DOHH2 (cell line): ENCODE results near the gene NXF1.

Experiments
- H3F3A ChIP-seq: fragments of 200-600 bp; sonication (generic), shearing (Covaris generic); 2 replicates; pipeline ENCODE4 v1.6.0; 2016; ENCODE audit warnings: antibody characterized with exemption, mild to moderate bottlenecking; ENCODE audit not compliant: control insufficient read depth, insufficient read depth
- H3K27ac ChIP-seq: fragments of 200-600 bp; sonication (generic); 2 replicates; pipeline ENCODE4 v1.5.1; 2014; ENCODE audit warnings: low read depth, mild to moderate bottlenecking, low read length, moderate library complexity
- H3K27me3 ChIP-seq: fragments of 200-600 bp; sonication (generic); 2 replicates; pipeline ENCODE4 v1.6.1; 2014; ENCODE audit warnings: mild to moderate bottlenecking, low read length, mixed read lengths; ENCODE audit not compliant: control insufficient read depth
- H3K36me3 ChIP-seq: fragments of 200-600 bp; sonication (generic); 2 replicates; pipeline ENCODE4 v1.6.1; 2014; ENCODE audit warnings: mild to moderate bottlenecking, low read length, moderate library complexity, mixed read lengths; ENCODE audit not compliant: control insufficient read depth
- H3K4me1 ChIP-seq: fragments of 200-600 bp; sonication (generic); 2 replicates; pipeline ENCODE4 v1.6.1; 2014; ENCODE audit warnings: mild to moderate bottlenecking, low read length, mixed read lengths; ENCODE audit not compliant: control insufficient read depth
- H3K4me2 ChIP-seq: fragments of 200-600 bp; sonication (generic); 2 replicates; pipeline ENCODE4 v1.6.0; 2014; ENCODE audit warnings: mild to moderate bottlenecking, low read length, moderate library complexity
- H3K4me3 ChIP-seq: fragments of 200-600 bp; sonication (generic); 2 replicates; pipeline ENCODE4 v1.5.1; 2014; ENCODE audit warnings: mild to moderate bottlenecking, low read length, mixed read lengths
- H3K79me2 ChIP-seq: fragments of 200-600 bp; sonication (generic); 2 replicates; pipeline ENCODE4 v1.6.1; 2014; ENCODE audit warnings: mild to moderate bottlenecking, low read length, mixed read lengths; ENCODE audit not compliant: control insufficient read depth
- H3K9me2 ChIP-seq: fragments of 200-600 bp; sonication (generic); replicated peaks from 2 replicates; pipeline ENCODE4 v1.6.1; 2014; ENCODE audit warnings: mild to moderate bottlenecking, low read length, mixed read lengths; ENCODE audit not compliant: control insufficient read depth
- H3K9me3 ChIP-seq: fragments of 200-600 bp; sonication (generic); 2 replicates; pipeline ENCODE4 v1.6.1; 2014; ENCODE audit warnings: antibody characterized with exemption, low read length, mixed read lengths; ENCODE audit not compliant: control insufficient read depth, insufficient read depth
- H4K20me1 ChIP-seq: fragments of 200-600 bp; sonication (generic); 2 replicates; pipeline ENCODE4 v1.6.0; 2014; ENCODE audit warnings: low read depth, mild to moderate bottlenecking, antibody characterized with exemption, low read length, moderate library complexity; ENCODE audit not compliant: control insufficient read depth, insufficient read depth
- EZH2phosphoT487 ChIP-seq: fragments of 200-600 bp; sonication (generic); IDR thresholded peaks from 2 replicates; pipeline ENCODE4 v1.6.1; 2017; ENCODE audit warnings: borderline replicate concordance, mild to moderate bottlenecking, antibody characterized with exemption, low read length, moderate library complexity, mixed read lengths
- TF ChIP-seq, protein P1 (sequence below): fragments of 200-600 bp; sonication (generic); IDR thresholded peaks from one replicate; pipeline ENCODE4 v1.5.1; 2014; ENCODE audit warnings: antibody characterized with exemption, mild to moderate bottlenecking, low read depth, low read length; ENCODE audit not compliant: poor library complexity, severe bottlenecking

Gene NXF1

DNA sequence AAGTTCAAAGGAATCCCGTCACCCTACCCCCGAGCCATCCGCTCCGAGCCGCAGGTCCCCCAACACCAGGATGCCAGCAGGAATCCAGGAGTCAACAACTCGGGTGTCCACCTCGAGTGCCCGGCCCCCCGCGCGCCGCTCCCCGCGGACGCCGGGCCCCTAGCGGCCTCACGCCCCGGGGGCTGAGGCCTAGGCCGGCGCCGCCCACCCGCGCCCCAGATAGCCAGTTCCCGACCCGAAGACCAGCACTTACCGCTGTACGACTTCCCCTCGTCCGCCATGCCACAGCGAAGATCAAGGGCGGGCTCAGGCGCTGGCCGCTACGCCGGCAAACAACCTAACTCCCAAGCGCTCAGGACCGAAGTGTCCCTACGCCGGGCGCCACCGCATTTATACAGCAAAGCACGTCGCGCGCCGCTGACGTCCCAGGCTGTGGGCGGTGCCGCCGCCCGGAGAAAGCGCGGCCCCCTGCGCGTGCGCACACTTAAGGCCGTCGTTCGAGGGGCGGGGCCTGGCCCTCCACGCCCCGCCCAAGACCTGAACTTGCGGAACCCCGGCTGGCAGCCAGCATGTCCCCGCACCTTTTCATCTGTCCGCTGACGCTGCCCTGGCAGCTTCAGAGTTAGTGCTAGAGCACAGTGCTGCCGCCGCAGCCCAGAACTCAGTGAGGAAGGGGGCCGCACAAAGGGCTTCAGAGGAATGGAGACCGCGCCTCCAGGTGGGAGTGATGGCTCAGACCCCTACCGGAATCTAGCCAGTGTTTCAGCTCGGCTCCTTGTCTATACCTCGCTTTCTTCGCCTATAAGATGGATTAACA lies at the start of gene NXF1:
NXF1 (minus strand) TSS at position 365 of the 817 bp plus-strand sequence; CDS start at position 281, 84 bp downstream.
- H3K4me2 ChIP-seq = peak within 1 kb of the TSS; percentile 85
- H3F3A ChIP-seq = no peaks in the 10 kb centered on the region
- no peak for TF ChIP-seq EZH2phosphoT487
- TF ChIP-seq, protein P1, sequence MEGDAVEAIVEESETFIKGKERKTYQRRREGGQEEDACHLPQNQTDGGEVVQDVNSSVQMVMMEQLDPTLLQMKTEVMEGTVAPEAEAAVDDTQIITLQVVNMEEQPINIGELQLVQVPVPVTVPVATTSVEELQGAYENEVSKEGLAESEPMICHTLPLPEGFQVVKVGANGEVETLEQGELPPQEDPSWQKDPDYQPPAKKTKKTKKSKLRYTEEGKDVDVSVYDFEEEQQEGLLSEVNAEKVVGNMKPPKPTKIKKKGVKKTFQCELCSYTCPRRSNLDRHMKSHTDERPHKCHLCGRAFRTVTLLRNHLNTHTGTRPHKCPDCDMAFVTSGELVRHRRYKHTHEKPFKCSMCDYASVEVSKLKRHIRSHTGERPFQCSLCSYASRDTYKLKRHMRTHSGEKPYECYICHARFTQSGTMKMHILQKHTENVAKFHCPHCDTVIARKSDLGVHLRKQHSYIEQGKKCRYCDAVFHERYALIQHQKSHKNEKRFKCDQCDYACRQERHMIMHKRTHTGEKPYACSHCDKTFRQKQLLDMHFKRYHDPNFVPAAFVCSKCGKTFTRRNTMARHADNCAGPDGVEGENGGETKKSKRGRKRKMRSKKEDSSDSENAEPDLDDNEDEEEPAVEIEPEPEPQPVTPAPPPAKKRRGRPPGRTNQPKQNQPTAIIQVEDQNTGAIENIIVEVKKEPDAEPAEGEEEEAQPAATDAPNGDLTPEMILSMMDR = no peak
- peaks cover 43% of the 10 kb centered on the region for H3K79me2 ChIP-seq
- peaks cover 27% of the 10 kb centered on the region for H3K4me1 ChIP-seq
- H4K20me1 ChIP-seq = peaks cover 9% of the 10 kb centered on the region
- H3K9me2 ChIP-seq = no peaks in the 10 kb centered on the region
- no peaks in the 10 kb centered on the region for H3K27me3 ChIP-seq
- H3K27ac ChIP-seq = peak within 1 kb of the TSS; percentile 62
- H3K4me3 ChIP-seq = peak within 1 kb of the TSS; percentile 80
- H3K9me3 ChIP-seq = no peaks in the 10 kb centered on the region
- peaks cover 45% of the 10 kb centered on the region for H3K36me3 ChIP-seq

DNA sequence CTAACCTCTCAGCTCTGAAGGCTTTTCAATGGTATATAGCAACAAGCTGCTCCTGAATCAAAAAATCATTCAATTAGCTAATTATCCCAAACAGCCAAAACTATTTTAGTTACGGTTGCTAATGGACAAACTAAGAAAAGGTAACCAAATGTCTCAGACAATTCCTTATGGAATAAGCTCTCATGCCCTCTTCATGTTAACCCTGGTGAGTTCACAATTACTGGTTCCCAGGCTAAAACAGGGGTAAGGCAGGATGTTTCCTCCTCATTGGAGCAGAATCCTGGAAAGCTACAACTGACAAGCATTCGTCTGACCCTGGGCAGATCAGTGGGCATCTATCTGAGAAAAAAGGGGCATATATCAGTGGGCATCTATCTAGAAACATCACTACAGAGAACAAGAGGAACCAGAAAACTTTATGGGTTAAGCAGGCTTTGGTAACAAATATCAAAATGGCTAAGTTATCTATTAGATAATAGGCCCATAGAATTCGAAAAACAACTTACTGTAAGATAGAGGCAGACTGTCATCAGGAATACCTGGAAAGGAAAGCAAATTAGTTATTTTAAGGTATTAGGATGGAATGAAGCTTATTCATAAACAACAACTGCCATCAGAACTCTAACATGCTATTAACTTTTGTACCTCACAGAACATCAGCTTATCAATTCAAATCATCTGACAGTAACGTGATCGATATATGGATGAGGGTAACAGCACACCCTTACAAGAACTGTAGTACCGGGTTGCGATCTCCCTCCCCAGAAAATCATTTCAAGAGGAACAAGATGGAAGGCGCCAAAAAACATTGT lies 49.0 kb upstream of the NXF1 start:
- no peak for TF ChIP-seq EZH2phosphoT487
- TF ChIP-seq, protein P1 = no peak
- H3K4me1 ChIP-seq = peaks cover 39% of the 10 kb centered on the region

DNA sequence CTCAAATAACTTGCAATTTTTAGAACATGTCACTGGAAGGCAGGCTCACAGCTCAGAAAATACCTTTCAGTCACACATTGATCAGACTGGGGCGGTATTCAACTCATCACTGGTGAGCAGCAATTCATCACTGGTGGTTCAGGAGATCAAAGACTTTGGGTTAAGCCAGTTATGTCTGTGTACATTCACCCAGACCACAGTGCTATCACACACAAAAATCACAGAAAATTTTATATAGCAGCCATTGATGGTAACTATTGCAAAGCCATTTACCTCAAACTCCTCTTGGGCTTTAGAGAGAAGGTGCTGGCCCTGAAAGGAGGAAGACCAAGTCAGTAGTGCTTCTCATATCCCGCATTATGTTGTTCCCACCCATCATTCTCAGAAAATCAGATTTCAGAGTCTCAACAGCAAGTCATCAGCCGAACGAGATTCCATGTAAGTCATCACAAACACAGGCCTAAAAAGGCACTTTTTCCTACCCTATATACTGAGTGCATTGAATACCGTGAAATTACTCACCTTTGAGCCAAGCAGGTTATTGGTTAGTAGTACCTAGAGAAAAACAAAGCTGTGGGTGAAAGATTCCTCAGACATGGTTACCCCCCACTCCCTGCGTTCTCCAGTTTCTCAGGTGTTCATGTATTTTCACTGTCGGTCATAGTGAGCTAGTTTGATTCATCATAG lies 48.2 kb upstream of the NXF1 start:
- Histone ChIP-seq H3K27me3 (no peaks in the 10 kb centered on the region; the same call in 1 of the 2 replicates), H3K36me3 (peaks cover 69% of the 10 kb centered on the region), H3K4me1 (peaks cover 38% of the 10 kb centered on the region), H3K9me3 (no peaks in the 10 kb centered on the region), H3K27ac (peak overlapping the region; percentile 91), H3K9me2 (no peaks in the 10 kb centered on the region), H3F3A (peaks cover 62% of the 10 kb centered on the region), H4K20me1 (peaks cover 25% of the 10 kb centered on the region), H3K79me2 (peaks cover 54% of the 10 kb centered on the region), H3K4me2 (peak overlapping the region; percentile 92), H3K4me3 (peak overlapping the region; percentile 94)
- TF ChIP-seq EZH2phosphoT487 = no peak
- TF ChIP-seq, protein P1 = no peak

More for the DNA sequence above, 49.0 kb upstream of the NXF1 start:
- H3K9me3 ChIP-seq = no peaks in the 10 kb centered on the region
- peak overlapping the region; percentile 92 for H3K4me2 ChIP-seq
- H3K9me2 ChIP-seq = no peaks in the 10 kb centered on the region
- peak overlapping the region; percentile 94 for H3K4me3 ChIP-seq
- peaks cover 25% of the 10 kb centered on the region for H4K20me1 ChIP-seq
- H3K27ac ChIP-seq = peak overlapping the region; percentile 91
- peaks cover 60% of the 10 kb centered on the region for H3F3A ChIP-seq
- H3K27me3 ChIP-seq = no peaks in the 10 kb centered on the region; the same call in 1 of the 2 replicates
- peaks cover 62% of the 10 kb centered on the region for H3K79me2 ChIP-seq
- H3K36me3 ChIP-seq = peaks cover 69% of the 10 kb centered on the region
